Progenitor cell of endocrine pancreas (in vitro differentiated cells): ENCODE results near the gene TEX14. TPM values are rescaled to one million over a fixed set of nuclear protein-coding genes. Genes with fewer than 3 reads are reported as not detected.

Experiments
- DNase-seq: peaks from one replicate; pipeline ENCODE4 v3.0.0; 2021; ENCODE audit warnings: low spot score; ENCODE audit not compliant: unreplicated experiment
- H3K27ac Mint-ChIP-seq: 2 replicates; pipeline ENCODE4 v1.8.0; 2021; ENCODE audit warnings: mild to moderate bottlenecking, moderate library complexity, mixed read lengths
- H3K27me3 Mint-ChIP-seq: 2 replicates; pipeline ENCODE4 v1.8.0; 2021; ENCODE audit warnings: mixed read lengths
- H3K36me3 Mint-ChIP-seq: 2 replicates; pipeline ENCODE4 v1.8.0; 2022; ENCODE audit warnings: mixed read lengths; ENCODE audit not compliant: insufficient read depth
- H3K4me1 Mint-ChIP-seq: 2 replicates; pipeline ENCODE4 v1.8.0; 2021; ENCODE audit warnings: low read depth, mixed read lengths
- H3K4me3 Mint-ChIP-seq: 2 replicates; pipeline ENCODE4 v1.8.0; 2021; ENCODE audit warnings: low read depth, mild to moderate bottlenecking, moderate library complexity, mixed read lengths
- H3K9me3 Mint-ChIP-seq: 2 replicates; pipeline ENCODE4 v1.8.0; 2021; ENCODE audit warnings: low read depth, mixed read lengths
- total RNA-seq: library from RNA; stranded (reverse); gene quantifications from 2 replicates; pipeline ENCODE4 v1.2.1, GENCODE V29; 2021
- TF ChIP-seq, protein P1 (sequence below): fragments of 200-600 bp; sonication (generic); IDR thresholded peaks from one replicate; pipeline ENCODE4 v1.5.0; 2021; ENCODE audit warnings: antibody characterized with exemption, mild to moderate bottlenecking; ENCODE audit not compliant: unreplicated experiment

TEX14 gene
- total RNA-seq, 1 donor from 2014 or later = 0.22 TPM

DNA sequence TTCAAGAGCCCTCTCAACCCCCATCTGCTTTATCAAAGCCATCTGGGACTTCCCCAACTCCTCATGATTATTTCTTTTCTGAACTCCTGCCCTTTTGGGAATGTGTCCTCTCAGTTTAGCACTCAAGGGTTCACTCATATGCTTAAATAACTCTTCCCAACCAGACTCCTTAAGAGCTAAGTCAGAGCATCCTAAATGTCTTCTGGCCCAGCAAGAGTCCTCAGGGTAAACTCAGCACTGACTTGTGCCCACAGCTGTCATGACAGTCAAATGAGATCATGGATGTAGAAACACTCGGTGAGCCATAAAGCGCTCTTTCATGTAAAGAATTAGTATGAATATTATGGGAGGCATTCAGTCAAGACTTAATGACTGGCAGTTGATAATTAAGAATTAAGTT lies 85.9 kb downstream of the TEX14 start:
- Mint-ChIP-seq H3K27ac (no peak overlapping the region), H3K9me3 (no peaks in the 10 kb centered on the region), H3K4me1 (no peaks in the 10 kb centered on the region), H3K27me3 (no peaks in the 10 kb centered on the region), H3K36me3 (no peaks in the 10 kb centered on the region), H3K4me3 (no peak overlapping the region)
- no peak for DNase-seq
- TF ChIP-seq, protein P1, sequence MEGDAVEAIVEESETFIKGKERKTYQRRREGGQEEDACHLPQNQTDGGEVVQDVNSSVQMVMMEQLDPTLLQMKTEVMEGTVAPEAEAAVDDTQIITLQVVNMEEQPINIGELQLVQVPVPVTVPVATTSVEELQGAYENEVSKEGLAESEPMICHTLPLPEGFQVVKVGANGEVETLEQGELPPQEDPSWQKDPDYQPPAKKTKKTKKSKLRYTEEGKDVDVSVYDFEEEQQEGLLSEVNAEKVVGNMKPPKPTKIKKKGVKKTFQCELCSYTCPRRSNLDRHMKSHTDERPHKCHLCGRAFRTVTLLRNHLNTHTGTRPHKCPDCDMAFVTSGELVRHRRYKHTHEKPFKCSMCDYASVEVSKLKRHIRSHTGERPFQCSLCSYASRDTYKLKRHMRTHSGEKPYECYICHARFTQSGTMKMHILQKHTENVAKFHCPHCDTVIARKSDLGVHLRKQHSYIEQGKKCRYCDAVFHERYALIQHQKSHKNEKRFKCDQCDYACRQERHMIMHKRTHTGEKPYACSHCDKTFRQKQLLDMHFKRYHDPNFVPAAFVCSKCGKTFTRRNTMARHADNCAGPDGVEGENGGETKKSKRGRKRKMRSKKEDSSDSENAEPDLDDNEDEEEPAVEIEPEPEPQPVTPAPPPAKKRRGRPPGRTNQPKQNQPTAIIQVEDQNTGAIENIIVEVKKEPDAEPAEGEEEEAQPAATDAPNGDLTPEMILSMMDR = no peak

DNA sequence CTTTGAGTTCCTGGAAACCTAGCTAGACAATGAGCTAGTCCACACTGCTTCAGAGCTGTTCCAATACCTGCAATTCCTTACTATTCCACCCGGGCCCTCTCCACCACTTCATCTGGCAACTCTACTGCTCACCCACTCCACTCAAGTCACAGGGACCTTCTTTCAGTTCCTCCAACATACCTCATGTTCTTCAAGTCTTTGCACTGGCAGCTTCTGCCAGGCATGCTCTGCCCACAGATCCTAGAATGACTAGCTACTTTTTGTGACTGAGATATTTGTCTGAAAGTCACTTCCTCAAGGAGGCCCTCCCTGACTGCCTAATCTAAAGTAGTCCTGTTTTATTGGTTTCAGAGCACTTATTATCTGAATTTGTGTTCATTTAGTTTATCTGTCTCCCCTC lies 86.4 kb downstream of the TEX14 start:
- TF ChIP-seq, protein P1 = no peak
- Mint-ChIP-seq H3K4me3 (no peak overlapping the region), H3K4me1 (no peaks in the 10 kb centered on the region), H3K27ac (no peak overlapping the region), H3K9me3 (no peaks in the 10 kb centered on the region), H3K27me3 (no peaks in the 10 kb centered on the region), H3K36me3 (no peaks in the 10 kb centered on the region)
- DNase-seq = no peak

DNA sequence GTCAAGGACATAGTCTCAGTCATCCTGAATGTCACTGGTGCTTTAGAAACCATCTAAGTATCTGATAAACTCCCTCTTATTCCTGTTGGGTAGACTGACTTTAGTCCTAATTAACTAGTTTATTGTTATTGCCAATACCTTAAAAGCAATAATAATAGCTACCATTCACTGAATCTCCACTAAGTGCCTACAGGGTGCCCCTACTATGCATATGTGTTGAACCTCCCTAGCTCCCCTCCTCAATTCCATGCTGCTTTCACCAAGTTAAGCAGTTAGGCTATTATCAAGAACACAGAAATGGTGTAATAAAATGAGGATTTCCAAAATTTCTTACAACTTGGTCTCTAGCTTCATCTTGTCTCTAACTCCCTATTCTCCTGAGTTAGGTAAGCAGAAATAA lies 89.9 kb downstream of the TEX14 start:
- no peaks in the 10 kb centered on the region for H3K36me3 Mint-ChIP-seq
- no peaks in the 10 kb centered on the region for H3K9me3 Mint-ChIP-seq
- no peak overlapping the region for H3K4me3 Mint-ChIP-seq
- no peak for DNase-seq
- TF ChIP-seq, protein P1 = no peak
- H3K27ac Mint-ChIP-seq = no peak overlapping the region
- H3K4me1 Mint-ChIP-seq = no peaks in the 10 kb centered on the region
- no peaks in the 10 kb centered on the region for H3K27me3 Mint-ChIP-seq

DNA sequence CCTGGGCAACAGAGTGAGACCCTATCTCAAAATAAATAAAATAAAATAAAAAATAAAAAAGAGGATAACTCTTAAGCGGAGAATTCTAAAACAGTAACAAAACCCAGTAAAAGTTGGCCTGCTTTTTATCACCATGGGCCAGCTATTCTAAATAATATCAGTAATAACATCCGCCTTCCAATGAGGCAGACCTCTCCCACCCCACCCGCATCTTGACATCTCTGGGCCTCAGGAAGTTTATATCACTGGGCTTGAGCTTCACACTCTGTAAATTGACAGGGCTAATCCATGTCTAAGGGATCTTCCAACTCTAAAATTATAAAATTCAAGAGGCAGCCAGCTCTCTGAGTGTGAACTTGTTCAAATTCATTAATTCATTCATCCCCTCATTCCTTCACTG lies 94.5 kb downstream of the TEX14 start:
- H3K36me3 Mint-ChIP-seq = no peaks in the 10 kb centered on the region
- no peak overlapping the region for H3K27ac Mint-ChIP-seq
- no peaks in the 10 kb centered on the region for H3K4me1 Mint-ChIP-seq
- TF ChIP-seq, protein P1 = no peak
- DNase-seq = no peak
- H3K27me3 Mint-ChIP-seq = no peaks in the 10 kb centered on the region
- H3K9me3 Mint-ChIP-seq = no peaks in the 10 kb centered on the region
- H3K4me3 Mint-ChIP-seq = no peak overlapping the region

DNA sequence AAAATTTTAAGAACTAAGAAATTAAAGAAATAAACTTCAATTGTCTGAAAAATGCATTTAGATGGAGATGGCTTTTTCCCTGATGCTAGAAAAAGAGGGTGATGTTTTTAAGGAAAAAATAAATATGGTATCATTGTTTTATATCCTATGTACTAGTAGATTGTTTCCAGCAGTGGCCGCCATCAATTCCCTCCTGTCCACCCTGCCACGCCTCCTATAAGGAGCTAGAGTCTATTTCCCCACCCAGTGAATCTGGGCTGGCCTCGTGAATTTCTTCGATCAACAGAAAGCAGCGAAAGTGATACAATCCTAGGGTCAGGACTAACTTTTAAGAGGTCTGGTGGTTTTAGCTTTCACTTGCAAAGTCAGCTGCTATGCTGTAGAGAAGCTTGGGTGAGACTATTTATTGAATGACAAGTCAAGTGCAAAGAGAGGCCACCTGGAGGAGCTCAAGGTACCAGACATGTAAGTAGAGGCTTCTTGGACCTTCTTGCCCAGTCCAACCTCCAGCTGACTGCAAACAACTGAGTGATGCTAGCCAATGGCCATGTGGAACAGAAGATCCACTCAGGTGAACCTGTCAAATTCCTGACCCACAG lies 96.6 kb downstream of the TEX14 start:
- no peaks in the 10 kb centered on the region for H3K27me3 Mint-ChIP-seq
- no peak overlapping the region for H3K4me3 Mint-ChIP-seq
- no peaks in the 10 kb centered on the region for H3K36me3 Mint-ChIP-seq
- no peak for DNase-seq
- TF ChIP-seq, protein P1 = no peak
- H3K27ac Mint-ChIP-seq = no peak overlapping the region
- no peaks in the 10 kb centered on the region for H3K4me1 Mint-ChIP-seq
- H3K9me3 Mint-ChIP-seq = no peaks in the 10 kb centered on the region
